NT2/D1 (cell line): ENCODE data around the gene TPSAB1.
"Not testable (repeated sequence)": the region's sequence is repeated elsewhere in the genome, so short reads cannot be mapped to it uniquely, and the experiment has no call there.

Experiments used
- DNase-seq: peaks from one replicate; pipeline ENCODE4 v3.0.0-alpha.2; 2011; ENCODE audit warnings: low read depth, low spot score
- H3K27me3 ChIP-seq: 2 replicates; pipeline ENCODE4 v1.6.0; 2011; ENCODE audit warnings: mild to moderate bottlenecking; ENCODE audit not compliant: insufficient read length, insufficient read depth
- H3K36me3 ChIP-seq: 2 replicates; pipeline ENCODE4 v1.6.1; 2011; ENCODE audit warnings: mild to moderate bottlenecking, low read length, mixed read lengths; ENCODE audit not compliant: insufficient read depth, insufficient read length
- H3K4me1 ChIP-seq: 2 replicates; pipeline ENCODE4 v1.5.1; 2011; ENCODE audit not compliant: insufficient read depth, insufficient read length
- H3K4me3 ChIP-seq: 2 replicates; pipeline ENCODE4 v1.5.1; 2011; ENCODE audit warnings: low read depth; ENCODE audit not compliant: insufficient read length
- H3K9ac ChIP-seq: 2 replicates; pipeline ENCODE4 v1.6.0; 2011; ENCODE audit warnings: low read depth; ENCODE audit not compliant: insufficient read length
- H3K9me3 ChIP-seq: 2 replicates; pipeline ENCODE4 v1.5.1; 2011; ENCODE audit warnings: mild to moderate bottlenecking, low read length; ENCODE audit not compliant: insufficient read depth
- SUZ12 ChIP-seq: IDR thresholded peaks from 2 replicates; pipeline ENCODE4 v1.6.1; 2011; ENCODE audit not compliant: insufficient read length, insufficient read depth; ENCODE audit errors: extremely low read depth
- YY1 ChIP-seq: IDR thresholded peaks from 2 replicates; pipeline ENCODE4 v1.6.1; 2011; ENCODE audit not compliant: insufficient read length, insufficient read depth
- ZNF274 ChIP-seq: IDR thresholded peaks from 2 replicates; pipeline ENCODE4 v1.6.1; 2011; ENCODE audit warnings: mild to moderate bottlenecking, low read depth, low read length

The TPSAB1 gene

DNA sequence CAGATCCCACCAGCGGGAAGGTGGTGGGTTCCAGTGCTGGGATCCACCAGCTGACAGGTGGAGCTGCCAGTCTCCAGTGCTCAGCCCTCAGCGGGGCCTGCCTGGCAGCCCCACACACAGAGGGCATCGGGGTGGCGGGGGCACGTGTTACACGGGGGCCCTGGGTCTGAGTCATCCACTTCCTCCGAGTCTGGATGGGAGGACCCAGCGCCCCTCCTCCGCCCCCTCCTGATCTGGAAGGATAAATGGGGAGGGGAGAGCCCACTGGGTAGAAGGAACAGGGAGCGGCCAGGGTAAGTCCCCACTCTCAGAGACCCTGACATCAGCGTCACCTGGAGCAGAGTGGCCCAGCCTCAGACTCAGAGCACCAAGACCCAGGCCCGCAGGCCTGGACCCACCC, at the start of gene TPSAB1:
Gene TPSAB1 (plus strand): TSS at position 270 of the 400 bp plus-strand sequence. CDS start 234 bp downstream, outside the sequence.
- H3K27me3 ChIP-seq = peaks cover 17% of the 10 kb centered on the region
- DNase-seq, H3K4me1 ChIP-seq, H3K4me3 ChIP-seq, H3K36me3 ChIP-seq, H3K9me3 ChIP-seq, H3K9ac ChIP-seq: not testable (repeated sequence)

DNA sequence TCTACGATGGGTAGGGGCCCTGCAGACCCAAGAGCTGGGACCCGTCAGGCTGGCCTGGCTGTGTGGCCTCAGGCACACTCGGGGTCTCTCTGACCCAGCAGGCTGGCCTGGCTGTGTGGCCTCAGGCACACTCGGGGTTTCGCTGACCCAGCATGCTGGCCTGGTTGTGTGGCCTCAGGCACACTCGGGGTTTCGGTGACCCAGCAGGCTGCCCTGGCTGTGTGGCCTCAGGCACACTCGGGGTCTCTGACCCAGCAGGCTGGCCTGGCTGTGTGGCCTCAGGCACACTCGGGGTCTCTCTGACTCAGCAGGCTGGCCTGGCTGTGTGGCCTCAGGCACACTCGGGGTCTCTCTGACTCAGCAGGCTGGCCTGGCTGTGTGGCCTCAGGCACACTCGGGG, 49.7 kb upstream of the TPSAB1 start:
- not testable (repeated sequence) for H3K36me3 ChIP-seq, H3K27me3 ChIP-seq, DNase-seq, H3K4me3 ChIP-seq, H3K9ac ChIP-seq, H3K9me3 ChIP-seq
- peaks cover 34% of the 10 kb centered on the region for H3K4me1 ChIP-seq

DNA sequence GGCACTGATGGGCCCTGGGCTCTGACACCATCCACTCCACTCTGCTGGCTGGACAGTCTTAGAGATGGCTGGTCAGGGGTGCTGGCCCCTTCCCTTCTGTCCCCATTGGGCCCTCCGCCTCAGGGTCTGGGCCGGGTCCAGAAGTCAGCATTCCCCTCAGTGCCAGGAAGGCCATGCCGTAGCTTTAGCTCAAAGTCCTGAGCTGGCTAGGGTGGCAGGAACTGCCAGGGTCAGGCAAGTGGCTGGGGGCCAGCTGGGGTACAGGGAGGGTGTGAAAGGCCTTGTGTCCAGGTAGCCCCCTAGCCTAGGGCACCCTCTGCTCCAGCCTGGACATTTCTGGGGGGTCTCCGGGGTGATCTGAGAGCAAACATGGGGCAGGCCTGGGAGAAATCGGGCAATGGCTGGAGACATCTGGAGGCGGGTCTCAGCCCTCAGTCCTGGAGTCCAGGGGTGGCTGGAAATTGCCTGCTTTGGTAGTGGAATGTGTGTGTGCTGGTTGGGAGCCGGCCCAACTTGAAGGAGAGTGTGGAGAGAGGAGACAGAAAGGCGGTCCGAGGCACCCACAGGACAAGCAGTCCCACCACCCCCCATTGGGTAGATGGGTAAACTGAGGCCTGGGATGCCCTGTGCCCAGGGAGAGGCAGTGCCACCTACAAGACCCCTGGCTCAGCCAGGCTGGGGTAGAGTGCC, 48.0 kb upstream of the TPSAB1 start:
- no peak overlapping the region for H3K4me3 ChIP-seq
- peaks cover 30% of the 10 kb centered on the region for H3K4me1 ChIP-seq
- TF ChIP-seq SUZ12 (no peak), ZNF274 (no peak), YY1 (no peak)
- no peaks in the 10 kb centered on the region for H3K9me3 ChIP-seq
- H3K9ac ChIP-seq = peak overlapping the region; percentile 21
- peaks cover 5% of the 10 kb centered on the region for H3K36me3 ChIP-seq
- no peak for DNase-seq
- no peaks in the 10 kb centered on the region for H3K27me3 ChIP-seq

- Histone ChIP-seq H3K4me1 (peaks cover 28% of the 10 kb centered on the region), H3K4me3 (no peak overlapping the region), H3K36me3 (peaks cover 5% of the 10 kb centered on the region), H3K27me3 (no peaks in the 10 kb centered on the region), H3K9me3 (no peaks in the 10 kb centered on the region), H3K9ac (peak overlapping the region; percentile 21)
- TF ChIP-seq ZNF274 (no peak), SUZ12 (no peak), YY1 (no peak)
- no peak for DNase-seq
These were observed 47.2 kb upstream of the TPSAB1 start for GRCh38 chr16:1193143-1193824.

DNA sequence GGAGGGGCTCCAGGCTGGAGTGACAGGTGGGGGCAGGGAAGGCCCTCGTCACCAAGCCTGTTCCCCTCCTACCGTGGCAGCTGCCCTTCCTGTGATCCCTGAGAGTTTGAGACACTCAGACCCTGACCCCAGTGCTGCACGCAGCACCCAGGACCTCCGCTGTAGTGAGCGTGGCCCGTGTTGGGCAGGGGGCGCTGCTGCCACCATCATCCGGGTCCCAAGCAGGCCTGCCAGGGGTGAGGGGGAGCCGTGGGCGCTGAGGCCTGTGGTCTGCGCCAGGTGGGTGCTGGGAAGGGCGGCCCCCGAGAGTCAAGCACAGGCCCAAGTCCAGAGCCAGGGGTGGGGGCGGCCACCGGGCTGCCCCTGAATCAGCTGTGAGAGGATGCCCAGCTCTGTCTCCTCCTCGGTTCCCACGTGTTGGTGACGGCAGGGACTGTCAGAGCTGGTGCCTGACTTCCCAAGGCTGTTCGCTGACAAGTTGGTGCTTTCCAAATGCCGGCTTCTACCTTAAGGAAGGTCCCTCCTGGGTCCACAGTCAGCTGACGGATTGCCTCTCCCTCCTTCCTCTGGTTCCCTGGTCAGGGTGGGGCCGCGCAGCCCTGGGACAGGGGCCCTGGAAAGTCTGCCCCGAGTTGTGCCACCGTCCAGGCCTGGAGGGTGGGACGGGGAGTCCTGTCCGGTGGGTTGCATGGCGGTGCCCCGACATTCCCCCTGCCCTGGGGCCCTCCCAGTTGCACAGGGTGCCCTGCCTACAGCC, 46.5 kb upstream of the TPSAB1 start:
- H3K9ac ChIP-seq = no peak overlapping the region
- no peaks in the 10 kb centered on the region for H3K9me3 ChIP-seq
- H3K4me1 ChIP-seq = peaks cover 28% of the 10 kb centered on the region
- peaks cover 9% of the 10 kb centered on the region for H3K36me3 ChIP-seq
- H3K27me3 ChIP-seq = no peaks in the 10 kb centered on the region
- H3K4me3 ChIP-seq = no peak overlapping the region
- no peak for DNase-seq
- TF ChIP-seq SUZ12 = no peak

DNA sequence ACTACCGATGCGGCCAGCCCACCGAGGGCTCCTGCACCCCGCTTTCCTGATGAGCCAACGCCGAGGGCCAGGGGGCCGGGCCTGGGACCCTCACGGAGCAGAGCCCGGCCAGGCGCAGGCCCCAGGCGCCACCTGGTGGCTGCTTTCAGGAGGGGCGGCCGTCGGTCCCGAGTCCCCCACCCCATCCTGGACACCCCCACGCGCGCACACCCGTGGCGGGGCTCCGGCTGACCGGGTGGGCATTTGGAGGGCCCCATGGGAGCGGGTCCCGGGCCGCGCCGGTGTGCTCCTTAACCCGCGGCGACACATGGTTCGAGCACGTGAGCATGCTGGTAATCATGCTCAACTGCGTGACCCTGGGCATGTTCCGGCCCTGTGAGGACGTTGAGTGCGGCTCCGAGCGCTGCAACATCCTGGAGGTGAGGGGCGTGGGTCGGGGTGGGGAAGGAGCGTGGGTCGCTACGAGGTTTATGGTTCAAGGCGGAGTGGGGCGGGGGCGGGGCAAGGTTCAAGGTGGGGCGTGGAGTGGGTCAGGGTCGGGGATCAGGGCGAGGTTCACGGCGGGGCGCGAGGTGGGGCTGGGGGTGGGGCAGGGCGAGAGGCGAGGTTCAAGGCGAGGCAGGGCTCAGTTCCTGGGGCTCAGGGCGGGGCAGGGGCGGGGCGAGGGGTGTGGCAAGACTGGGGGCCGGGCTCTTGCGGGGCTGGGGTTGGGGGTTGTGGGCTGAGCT, 45.7 kb upstream of the TPSAB1 start:
- no peak for TF ChIP-seq ZNF274
- H3K4me3 ChIP-seq = no peak overlapping the region
- H3K4me1 ChIP-seq = peaks cover 28% of the 10 kb centered on the region
- no peaks in the 10 kb centered on the region for H3K9me3 ChIP-seq
- H3K9ac ChIP-seq = no peak overlapping the region
- DNase-seq = no peak
- H3K36me3 ChIP-seq = peaks cover 9% of the 10 kb centered on the region
- no peaks in the 10 kb centered on the region for H3K27me3 ChIP-seq

GRCh38 chr16:1195393-1195666, 45.2 kb upstream of the TPSAB1 start:
- no peak for DNase-seq
- Histone ChIP-seq H3K9ac (no peak overlapping the region), H3K9me3 (no peaks in the 10 kb centered on the region), H3K27me3 (no peaks in the 10 kb centered on the region), H3K36me3 (peaks cover 14% of the 10 kb centered on the region), H3K4me3 (no peak overlapping the region), H3K4me1 (peaks cover 27% of the 10 kb centered on the region)
- no peak for TF ChIP-seq ZNF274
